GM18505 (cell line): Measurements from ENCODE around the gene TBX21.

ENCODE experiments used
- ATAC-seq: cut with Tn5 transposase; IDR thresholded peaks from one replicate; pipeline ENCODE4 v1.9.1; 2021; ENCODE audit not compliant: unreplicated experiment
- POLR2A ChIP-seq: IDR thresholded peaks from 4 replicates; pipeline ENCODE4 v1.6.1; 2011; ENCODE audit warnings: borderline replicate concordance; ENCODE audit not compliant: insufficient read depth, insufficient read length; ENCODE audit errors: extremely low read depth

TBX21 gene

DNA sequence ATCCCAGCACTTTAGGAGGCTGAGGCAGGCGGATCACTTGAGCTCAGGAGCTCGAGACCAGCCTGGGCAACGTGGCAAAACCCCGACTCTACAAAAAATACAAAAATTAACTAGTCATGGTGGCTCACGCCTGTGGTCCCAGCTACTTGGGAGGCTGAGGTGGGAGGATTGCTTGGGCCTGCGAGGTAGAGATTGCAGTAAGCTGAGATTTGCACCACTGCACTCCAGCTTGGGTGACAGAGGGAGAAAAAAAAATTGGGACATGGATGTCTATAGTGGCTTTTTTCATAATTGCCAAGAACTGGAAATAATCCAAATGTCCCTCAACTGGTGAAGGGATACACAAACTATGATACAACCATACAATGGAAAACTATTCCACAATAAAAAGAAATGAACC lies 59.9 kb downstream of the TBX21 start:
- no peak for TF ChIP-seq POLR2A
- no peak for ATAC-seq
